ENCODE results near the gene MSMP.

- TF ChIP-seq CTCF (IDR thresholded peaks at IDR 0.05) (no peak), POLR2AphosphoS5 (IDR thresholded peaks at IDR 0.05; ENCODE audit: insufficient read depth in 1 of 2, low read depth in 1 of 2) (no peak), POLR2A (IDR thresholded peaks at IDR 0.05) (no peak)
These were observed 30.6 kb downstream of the MSMP start for GRCh38 chr9:35723426-35723825.

Data from vagina (tissue), 2 donors.